AG10803 (cell line): ENCODE measurements around the gene DCST2.
A peak's percentile ranks its signal among the peaks of the same experiment; 100 is the strongest.
"Not testable (repeated sequence)": the region's sequence is repeated elsewhere in the genome, so short reads cannot be mapped to it uniquely, and the experiment has no call there.

Experiments
- DNase-seq: peaks from one replicate; pipeline ENCODE4 v3.0.0; 2010; ENCODE audit warnings: low read depth
- H3K4me3 ChIP-seq: 2 replicates; pipeline ENCODE4 v1.5.1; 2011; ENCODE audit warnings: mild to moderate bottlenecking, low read length, control low read depth
- CTCF ChIP-seq: conservative IDR thresholded peaks from 2 replicates; pipeline ENCODE4 v1.5.1; 2011; ENCODE audit warnings: mild to moderate bottlenecking, low read length, control low read depth, inconsistent platforms

Gene DCST2

GRCh38 chr1:154978360-154978759 is 55.2 kb downstream of the DCST2 start:
- no peak for DNase-seq
- no peak overlapping the region for H3K4me3 ChIP-seq
- TF ChIP-seq CTCF: no peak

GRCh38 chr1:154977762-154978161 is 55.8 kb downstream of the DCST2 start:
- not testable (repeated sequence) for H3K4me3 ChIP-seq, DNase-seq

GRCh38 chr1:154975409-154976059 is 58.0 kb downstream of the DCST2 start:
- DNase-seq: peak; percentile 55
- no peak for TF ChIP-seq CTCF
- peak overlapping the region; percentile 77 for H3K4me3 ChIP-seq

- peak overlapping the region; percentile 77 for H3K4me3 ChIP-seq
- DNase-seq: peak; percentile 91
- no peak for TF ChIP-seq CTCF
These were observed 58.7 kb downstream of the DCST2 start for GRCh38 chr1:154974808-154975408.

GRCh38 chr1:154974102-154974807 is 59.3 kb downstream of the DCST2 start, which contains the start of gene CKS1B:
TSS of gene CKS1B (plus strand) at chr1:154974681. CDS start at chr1:154974746, 65 bp downstream.
- no peak for TF ChIP-seq CTCF
- DNase-seq: peak; percentile 100
- H3K4me3 ChIP-seq: peak within 1 kb of the TSS; percentile 83

GRCh38 chr1:154973344-154974101 is 60.1 kb downstream of the DCST2 start:
- peak; percentile 98 for DNase-seq
- H3K4me3 ChIP-seq: peak overlapping the region; percentile 83
- peak; percentile 39 for TF ChIP-seq CTCF
